T follicular helper cell (primary cell): ENCODE measurements around the gene EIF5AL1.
"Not testable (repeated sequence)": the region's sequence is repeated elsewhere in the genome, so short reads cannot be mapped to it uniquely, and the experiment has no call there.

Source experiments
- DNase-seq: peaks from one replicate; pipeline ENCODE4 v3.0.0-alpha.2; 2020; ENCODE audit warnings: low read depth

The EIF5AL1 gene

GRCh38 chr10:79487296-79488194 is 24.8 kb upstream of the EIF5AL1 start:
- DNase-seq: no peak

GRCh38 chr10:79488336-79488735 is 24.0 kb upstream of the EIF5AL1 start:
- DNase-seq: no peak

GRCh38 chr10:79488870-79489269 is 23.5 kb upstream of the EIF5AL1 start:
- DNase-seq: no peak

GRCh38 chr10:79490400-79491142 is 21.8 kb upstream of the EIF5AL1 start:
- no peak for DNase-seq

- no peak for DNase-seq
Measured at GRCh38 chr10:79491143-79491835, 21.0 kb upstream of the EIF5AL1 start.

GRCh38 chr10:79492256-79492655 is 20.1 kb upstream of the EIF5AL1 start:
- no peak for DNase-seq

- no peak for DNase-seq
Measured at GRCh38 chr10:79492839-79493238, 19.5 kb upstream of the EIF5AL1 start.

- DNase-seq: no peak
Measured at GRCh38 chr10:79493806-79494205, 18.5 kb upstream of the EIF5AL1 start.

GRCh38 chr10:79494871-79495705 is 17.2 kb upstream of the EIF5AL1 start:
- DNase-seq: no peak

- DNase-seq: no peak
Measured at GRCh38 chr10:79495791-79496190, 16.5 kb upstream of the EIF5AL1 start.

GRCh38 chr10:79496896-79497295 is 15.4 kb upstream of the EIF5AL1 start:
- DNase-seq: no peak

GRCh38 chr10:79498291-79498829 is 14.0 kb upstream of the EIF5AL1 start:
- DNase-seq: no peak

- DNase-seq: no peak
Measured at GRCh38 chr10:79502561-79503309, 9.6 kb upstream of the EIF5AL1 start.

- DNase-seq: not testable (repeated sequence)
Measured at GRCh38 chr10:79503787-79504186, 8.5 kb upstream of the EIF5AL1 start.

- not testable (repeated sequence) for DNase-seq
Measured at GRCh38 chr10:79504483-79504882, 7.8 kb upstream of the EIF5AL1 start.

- DNase-seq: not testable (repeated sequence)
Measured at GRCh38 chr10:79505328-79505727, 7.0 kb upstream of the EIF5AL1 start.

GRCh38 chr10:79505829-79506228 is 6.5 kb upstream of the EIF5AL1 start:
- no peak for DNase-seq

- no peak for DNase-seq
Measured at GRCh38 chr10:79507440-79508167, 4.7 kb upstream of the EIF5AL1 start.

GRCh38 chr10:79508245-79508644 is 4.1 kb upstream of the EIF5AL1 start:
- not testable (repeated sequence) for DNase-seq
